HepG2 (cell line): ENCODE measurements around the gene PAIP2. TPM values are rescaled to one million over a fixed set of nuclear protein-coding genes. Genes with fewer than 3 reads are reported as not detected.

Experiments
- ATAD3A ChIP-seq: sonication (generic); formaldehyde crosslinking; IDR thresholded peaks from 2 replicates; pipeline ENCODE4 v1.4.0; 2020; ENCODE audit warnings: missing genetic modification reagents
- MIER2 ChIP-seq: IDR thresholded peaks from 2 replicates; pipeline ENCODE4 v1.6.1; 2016; ENCODE audit warnings: missing biosample characterization, missing genetic modification reagents
- MXD1 ChIP-seq: sonication (generic); formaldehyde crosslinking; IDR thresholded peaks from 2 replicates; pipeline ENCODE4 v1.4.0; 2020; ENCODE audit warnings: mild to moderate bottlenecking, missing genetic modification reagents
- RNF219 ChIP-seq: sonication (generic); formaldehyde crosslinking; IDR thresholded peaks from 2 replicates; pipeline ENCODE4 v1.5.0; 2020; ENCODE audit warnings: mild to moderate bottlenecking, missing genetic modification reagents
- SCMH1 ChIP-seq: sonication (generic); formaldehyde crosslinking; IDR thresholded peaks from 2 replicates; pipeline ENCODE4 v1.9.0; 2021; ENCODE audit warnings: missing genetic modification reagents, mild to moderate bottlenecking, borderline replicate concordance
- ZNF333 ChIP-seq: sonication (generic); formaldehyde crosslinking; IDR thresholded peaks from 2 replicates; pipeline ENCODE4 v1.4.0; 2020; ENCODE audit warnings: mild to moderate bottlenecking, missing genetic modification reagents, borderline replicate concordance
- ZNF407 ChIP-seq: sonication (generic); formaldehyde crosslinking; IDR thresholded peaks from one replicate; pipeline ENCODE4 v1.5.1; 2020; ENCODE audit warnings: mild to moderate bottlenecking, missing genetic modification reagents; ENCODE audit errors: not compliant biosample characterization
- ZNF567 ChIP-seq: sonication (generic); formaldehyde crosslinking; IDR thresholded peaks from 2 replicates; pipeline ENCODE4 v1.8.1; 2023; ENCODE audit warnings: mild to moderate bottlenecking, missing genetic modification reagents, borderline replicate concordance
- ZNF776 ChIP-seq: sonication (generic); formaldehyde crosslinking; IDR thresholded peaks from 2 replicates; pipeline ENCODE4 v1.4.0; 2020; ENCODE audit warnings: mild to moderate bottlenecking, missing genetic modification reagents
- polyA plus RNA-seq, 8 experiments: library from polyadenylated mRNA; depleted of rRNA in 3 of 8; stranded (reverse) in 7 of 8; unstranded in 1 of 8; fragments of >200 nt; fragmentation: Illumina TruSeq in 4 of 8; extraction: Trizol in 4 of 8; gene quantifications; 2 replicates each; pipeline versions ENCODE4 v1.2.1 to v1.2.3, GENCODE V29; 2011 to 2016; ENCODE audit warnings: low read depth in 4 of 8, missing spikeins in 1 of 8, mixed read lengths in 1 of 8; ENCODE audit not compliant: insufficient read depth in 1 of 8
- total RNA-seq, 5 experiments: library from RNA; depleted of rRNA; stranded (reverse); fragments of >200 nt; fragmentation: Illumina TruSeq; extraction: Trizol; gene quantifications; 2 replicates each; pipeline ENCODE4 v1.2.3, GENCODE V29; 2016; ENCODE audit warnings: low read depth in 1 of 5

The PAIP2 gene
- total and polyA plus RNA-seq, 2 of the 13 experiments (the other 11 are each of a cell fraction or from before 2014, with no cell fraction given) = 61.5 to 76.3 TPM

- peak; percentile 18 for TF ChIP-seq ZNF407
- TF ChIP-seq MXD1 (CRISPR knock-in tag) = 0 out of 2 replicates have a peak, but pooled peaks have one; percentile 44
- TF ChIP-seq SCMH1 (CRISPR knock-in tag) = no peak
- no peak for TF ChIP-seq ZNF776 (CRISPR knock-in tag)
- TF ChIP-seq ZNF333 (CRISPR knock-in tag) = 0 out of 2 replicates have a peak, but pooled peaks have one; percentile 13
- TF ChIP-seq RNF219 = no peak
- TF ChIP-seq ATAD3A (CRISPR knock-in tag) = no peak
- TF ChIP-seq ZNF567 = no peak
- no peak for TF ChIP-seq MIER2 (CRISPR knock-in tag)
These were observed 46.0 kb downstream of the PAIP2 start (continued) for GRCh38 chr5:139387611-139388197.
